NK-92 (cell line): ENCODE measurements around the gene SLC18A3.

Experiments used
- DNase-seq: peaks from one replicate; lab custom pipeline; 2025; ENCODE audit not compliant: unreplicated experiment; lab: John Stamatoyannopoulos, UW

Gene SLC18A3

DNA sequence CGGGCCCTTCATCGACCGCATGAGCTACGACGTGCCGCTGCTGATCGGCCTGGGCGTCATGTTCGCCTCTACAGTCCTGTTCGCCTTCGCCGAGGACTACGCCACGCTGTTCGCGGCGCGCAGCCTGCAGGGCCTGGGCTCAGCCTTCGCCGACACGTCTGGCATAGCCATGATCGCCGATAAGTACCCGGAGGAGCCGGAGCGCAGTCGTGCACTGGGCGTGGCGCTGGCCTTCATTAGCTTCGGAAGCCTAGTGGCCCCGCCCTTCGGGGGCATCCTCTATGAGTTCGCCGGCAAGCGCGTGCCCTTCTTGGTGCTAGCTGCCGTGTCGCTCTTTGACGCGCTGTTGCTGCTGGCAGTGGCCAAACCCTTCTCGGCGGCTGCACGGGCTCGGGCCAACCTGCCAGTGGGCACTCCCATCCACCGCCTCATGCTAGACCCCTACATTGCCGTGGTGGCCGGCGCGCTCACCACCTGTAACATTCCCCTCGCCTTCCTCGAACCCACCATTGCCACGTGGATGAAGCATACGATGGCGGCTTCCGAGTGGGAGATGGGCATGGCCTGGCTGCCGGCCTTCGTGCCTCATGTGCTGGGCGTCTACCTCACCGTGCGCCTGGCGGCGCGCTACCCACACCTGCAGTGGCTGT, 1.2 kb downstream of the SLC18A3 start:
- DNase-seq, result no peak

DNA sequence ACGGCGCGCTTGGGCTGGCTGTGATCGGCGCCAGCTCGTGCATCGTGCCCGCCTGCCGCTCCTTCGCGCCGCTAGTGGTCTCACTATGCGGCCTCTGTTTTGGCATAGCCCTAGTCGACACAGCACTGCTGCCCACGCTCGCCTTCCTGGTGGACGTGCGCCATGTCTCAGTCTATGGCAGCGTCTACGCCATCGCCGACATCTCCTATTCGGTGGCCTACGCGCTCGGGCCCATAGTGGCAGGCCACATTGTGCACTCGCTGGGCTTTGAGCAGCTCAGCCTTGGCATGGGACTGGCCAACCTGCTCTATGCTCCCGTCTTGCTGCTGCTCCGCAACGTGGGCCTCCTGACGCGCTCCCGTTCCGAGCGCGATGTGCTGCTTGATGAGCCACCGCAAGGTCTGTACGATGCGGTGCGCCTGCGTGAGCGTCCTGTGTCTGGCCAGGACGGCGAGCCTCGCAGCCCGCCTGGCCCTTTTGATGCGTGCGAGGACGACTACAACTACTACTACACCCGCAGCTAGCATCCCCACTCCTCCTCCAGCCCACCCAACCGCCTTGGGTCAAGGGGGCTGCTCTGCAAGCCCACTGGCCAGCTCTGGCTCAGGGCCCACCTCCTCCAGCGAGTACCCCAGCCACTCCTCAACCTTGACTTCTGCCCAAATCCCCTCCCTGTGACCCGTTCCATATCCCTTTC, 1.9 kb downstream of the SLC18A3 start:
- no peak for DNase-seq

DNA sequence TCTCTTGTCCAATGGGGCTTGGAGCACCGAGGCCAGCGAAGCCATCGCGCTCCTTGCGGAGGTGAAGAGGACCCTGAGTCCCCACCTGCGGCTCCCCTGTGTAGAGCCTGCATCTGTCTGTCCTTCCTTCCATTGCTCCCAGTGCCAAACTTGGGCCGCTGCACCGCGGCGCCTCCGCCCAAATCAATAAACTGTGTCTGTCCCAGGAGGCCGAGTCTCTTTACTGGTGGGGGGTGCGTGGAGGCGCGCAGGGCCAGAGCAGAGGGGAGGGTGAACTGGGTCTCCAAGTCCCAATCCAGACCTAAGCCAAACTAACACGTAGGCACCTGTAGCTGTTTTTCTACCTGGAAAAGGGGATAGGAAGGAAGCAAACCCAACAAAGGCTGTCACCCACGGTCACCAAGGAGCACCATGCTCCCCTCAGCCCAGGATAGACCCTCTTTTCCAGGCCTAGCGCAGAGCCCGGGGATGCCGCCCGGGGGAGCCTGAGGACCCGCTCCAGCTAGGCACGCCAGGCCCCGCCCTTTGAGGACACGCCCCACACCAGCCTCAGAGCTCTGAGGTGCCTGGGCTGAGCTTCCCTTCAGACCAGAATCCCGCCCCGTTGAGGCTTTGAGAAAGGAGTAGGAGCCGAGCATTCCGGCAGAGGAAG, 2.5 kb downstream of the SLC18A3 start:
- no peak for DNase-seq

DNA sequence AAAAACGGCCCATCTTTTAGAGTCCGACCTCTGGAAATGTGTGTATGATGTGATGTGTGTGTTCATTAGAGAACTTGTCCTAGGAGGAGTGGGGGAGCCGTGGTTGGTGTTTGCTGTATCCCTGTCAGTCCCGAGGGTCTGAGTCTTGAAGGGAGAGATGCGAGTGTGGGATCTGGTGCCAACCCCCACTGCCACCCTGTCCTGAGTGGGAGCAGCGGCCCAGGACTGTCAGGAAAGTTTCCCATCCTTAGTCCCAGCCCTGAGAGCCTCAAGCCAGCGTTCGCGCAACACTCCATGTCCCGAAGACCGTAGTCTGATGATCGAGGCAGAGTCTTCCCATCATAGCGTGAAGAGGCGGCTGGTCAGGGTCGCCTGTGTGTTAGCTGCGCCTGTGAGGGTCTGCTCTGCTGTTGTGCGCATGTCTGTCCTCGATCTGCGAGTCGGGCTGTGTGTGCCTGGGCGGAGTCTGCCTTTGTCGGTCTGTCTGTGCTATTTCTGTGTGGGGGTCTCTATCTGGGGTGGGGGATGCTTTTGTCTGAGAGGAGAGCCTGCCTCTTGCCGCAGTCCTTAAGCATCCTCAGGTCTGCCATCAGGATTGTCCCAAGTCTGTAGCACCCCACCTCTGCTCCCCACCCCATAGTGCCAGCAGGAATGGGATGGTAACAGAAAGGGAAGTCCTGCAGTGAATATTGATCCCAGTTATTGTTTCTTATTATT, 3.2 kb downstream of the SLC18A3 start:
- no peak for DNase-seq

DNA sequence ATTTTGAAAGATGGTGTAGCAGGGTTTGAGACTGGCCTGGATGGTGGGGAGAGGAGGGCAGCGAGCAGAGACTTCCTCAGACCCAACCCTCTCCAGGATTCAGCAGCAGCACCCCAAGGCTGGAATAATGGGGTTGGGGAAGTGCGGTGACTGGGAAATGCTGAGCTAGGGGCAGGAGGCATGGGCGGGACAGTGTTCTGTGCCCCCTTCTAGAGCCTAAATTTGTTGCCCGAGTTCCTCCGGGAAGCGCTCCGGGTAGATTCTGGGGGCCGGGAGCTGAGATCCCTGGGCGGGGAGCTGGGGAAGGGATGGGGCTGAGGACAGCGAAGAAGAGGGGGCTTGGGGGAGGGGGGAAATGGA, 3.8 kb downstream of the SLC18A3 start, which contains the start of gene CHAT:
Gene CHAT (plus strand): TSS at position 156 of the 360 bp plus-strand sequence. CDS start 153 bp downstream, at position 309.
- DNase-seq, result no peak

DNA sequence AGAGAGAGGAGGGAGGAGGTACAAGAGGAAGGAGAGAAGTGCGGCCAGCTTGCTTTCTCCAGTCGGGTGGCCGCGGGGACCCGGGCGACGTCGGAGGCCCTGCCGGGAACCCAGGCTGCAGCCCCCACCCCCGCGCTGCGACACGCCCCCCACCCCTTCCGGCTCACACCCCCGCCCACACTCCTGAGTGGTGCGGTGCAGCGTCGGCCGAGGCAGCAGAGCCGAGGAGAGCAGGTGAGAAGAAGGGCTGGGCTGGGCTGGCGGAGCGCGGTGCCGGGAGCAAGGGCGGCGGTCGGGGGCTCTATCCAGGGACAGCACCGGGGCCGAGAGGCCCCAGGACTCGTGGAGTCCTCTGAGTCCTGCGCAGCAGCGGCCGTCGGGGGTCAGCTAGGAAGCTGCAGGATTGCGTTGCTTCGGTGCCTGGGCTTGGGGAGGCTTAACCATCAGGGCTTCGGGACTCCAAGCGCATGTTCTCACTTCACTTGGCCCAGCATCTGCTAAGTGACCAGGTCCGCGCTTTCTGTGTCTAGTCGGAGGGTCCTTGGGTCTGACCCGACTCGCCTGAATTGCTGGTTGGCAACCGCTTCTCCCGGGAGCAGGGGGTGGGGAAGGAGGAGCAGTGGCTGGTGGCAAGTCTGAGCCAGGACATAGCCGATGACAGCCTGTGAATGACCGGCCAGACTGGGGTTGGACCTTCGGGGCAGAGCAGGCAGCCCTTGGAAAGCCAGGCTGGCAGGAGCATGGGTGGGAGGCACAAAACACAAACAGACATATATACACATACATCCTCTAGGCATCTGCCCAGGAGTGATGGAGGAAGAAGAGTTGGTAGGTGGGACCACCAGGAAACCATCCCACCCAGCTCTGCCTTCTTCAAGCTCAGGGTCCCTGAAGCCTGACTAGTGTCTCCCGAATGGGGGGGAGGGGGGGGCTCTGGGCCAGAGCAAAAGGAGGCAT, 4.4 kb downstream of the SLC18A3 start:
- no peak for DNase-seq

DNA sequence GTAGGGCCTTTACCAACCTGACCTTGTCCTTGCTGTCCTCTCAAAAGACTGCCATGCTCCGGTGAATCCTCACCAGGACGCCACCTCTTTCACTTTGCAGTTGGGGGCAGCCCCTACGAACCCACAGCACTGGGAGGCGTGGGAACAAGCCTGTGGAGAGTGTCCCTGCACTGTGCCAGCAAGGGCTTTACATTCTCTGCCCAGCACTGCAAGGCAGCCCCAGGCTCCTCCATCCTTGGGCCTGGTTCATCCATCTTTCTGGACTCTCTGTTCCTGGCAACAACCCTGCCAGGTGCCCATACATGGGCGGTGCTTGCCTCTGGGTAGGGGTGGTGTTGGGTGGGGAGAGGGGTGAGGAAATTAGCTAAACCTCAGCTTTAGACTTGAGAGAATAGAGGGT, 5.1 kb downstream of the SLC18A3 start:
- no peak for DNase-seq

DNA sequence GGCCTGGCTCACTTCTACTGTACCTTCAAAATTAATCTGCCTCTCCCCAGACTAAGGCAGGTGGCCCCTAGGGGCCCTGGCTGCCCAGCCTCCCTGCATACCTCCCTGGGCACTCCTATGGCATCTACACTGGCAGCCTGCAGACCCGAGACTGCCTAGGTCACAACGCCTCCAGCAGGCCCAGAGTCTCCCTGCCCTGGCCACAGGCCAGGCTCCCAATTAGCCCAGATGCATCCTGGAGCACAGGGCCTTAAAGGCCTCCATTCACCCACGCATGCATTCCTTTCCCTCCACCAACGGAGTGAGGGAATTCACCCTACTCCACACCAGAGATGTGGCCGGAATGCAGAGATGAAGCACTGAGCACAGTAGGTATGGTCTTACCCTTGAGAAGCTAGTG, 5.6 kb downstream of the SLC18A3 start:
- no peak for DNase-seq

DNA sequence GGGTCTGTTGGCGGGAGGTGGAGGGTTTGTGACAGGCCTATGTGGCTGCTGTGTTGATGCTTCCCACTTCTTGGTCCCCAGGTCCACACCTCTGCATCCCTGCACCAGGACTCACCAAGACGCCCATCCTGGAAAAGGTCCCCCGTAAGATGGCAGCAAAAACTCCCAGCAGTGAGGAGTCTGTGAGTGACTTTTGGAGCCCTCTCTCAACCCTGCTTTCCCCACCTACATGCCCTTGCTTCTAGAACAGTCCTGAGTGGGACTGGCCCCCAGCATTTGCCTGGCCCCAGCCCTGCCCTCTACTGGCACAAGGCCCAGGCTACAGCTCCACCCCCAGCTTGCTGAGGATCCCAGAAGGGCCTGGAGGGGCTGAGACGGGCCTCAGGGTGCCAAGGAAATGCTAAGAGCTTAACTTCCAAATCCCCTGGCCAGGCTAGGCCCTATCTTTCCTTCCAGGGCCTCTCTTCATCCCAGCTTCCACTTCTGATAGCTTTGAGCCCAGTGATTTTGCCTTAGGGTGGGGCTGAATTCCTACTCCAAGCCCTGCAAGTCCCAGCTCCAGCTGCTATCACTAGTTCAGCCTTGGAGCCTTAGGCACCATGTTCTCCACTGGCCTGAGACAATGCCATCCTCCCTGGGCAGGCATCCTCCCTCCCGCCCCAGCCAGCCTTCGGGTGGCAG, 6.5 kb downstream of the SLC18A3 start:
- no peak for DNase-seq

DNA sequence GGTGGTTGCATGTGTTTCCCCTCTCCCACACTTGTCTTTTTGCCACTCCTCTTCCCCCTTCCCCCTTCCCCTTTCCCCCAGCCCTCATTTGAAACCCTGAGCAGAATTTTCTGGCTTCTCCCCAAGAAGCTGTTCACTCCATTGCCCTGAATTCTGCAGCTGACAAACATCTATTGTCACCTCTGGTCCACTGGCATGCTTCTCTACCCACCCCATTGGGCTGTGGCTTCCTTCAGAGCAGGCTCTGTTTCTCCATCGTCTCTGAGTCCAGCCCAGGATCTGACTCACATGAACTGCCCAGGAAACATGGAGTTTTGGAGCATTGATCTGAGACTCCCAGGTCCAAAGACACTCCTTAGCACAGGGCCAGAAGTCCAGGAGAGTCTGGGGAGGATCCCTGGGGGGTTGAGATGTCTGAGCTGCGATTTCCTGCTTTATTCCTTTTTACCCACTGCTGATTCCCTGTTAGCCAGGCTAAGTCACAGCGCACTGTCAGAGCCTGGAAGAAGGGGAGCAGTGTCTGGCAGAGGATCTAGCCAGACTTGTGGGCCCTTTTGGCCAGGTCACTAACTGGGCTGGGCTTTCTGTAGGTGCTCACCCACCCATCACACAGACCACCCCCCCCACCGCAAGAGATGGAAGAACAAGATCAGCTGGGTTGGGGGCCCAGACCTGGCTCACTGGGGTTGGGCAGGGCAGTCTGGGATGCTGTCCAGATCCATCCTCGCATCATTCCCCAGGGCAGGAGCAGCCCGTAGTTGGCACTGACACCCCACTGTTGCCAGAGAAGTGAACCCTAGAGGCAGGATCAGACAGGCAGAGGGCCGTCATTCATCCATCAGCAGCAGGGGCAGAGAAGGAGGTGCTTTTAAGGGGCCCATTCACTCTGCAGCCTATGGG, 7.3 kb downstream of the SLC18A3 start:
- DNase-seq, result no peak

DNA sequence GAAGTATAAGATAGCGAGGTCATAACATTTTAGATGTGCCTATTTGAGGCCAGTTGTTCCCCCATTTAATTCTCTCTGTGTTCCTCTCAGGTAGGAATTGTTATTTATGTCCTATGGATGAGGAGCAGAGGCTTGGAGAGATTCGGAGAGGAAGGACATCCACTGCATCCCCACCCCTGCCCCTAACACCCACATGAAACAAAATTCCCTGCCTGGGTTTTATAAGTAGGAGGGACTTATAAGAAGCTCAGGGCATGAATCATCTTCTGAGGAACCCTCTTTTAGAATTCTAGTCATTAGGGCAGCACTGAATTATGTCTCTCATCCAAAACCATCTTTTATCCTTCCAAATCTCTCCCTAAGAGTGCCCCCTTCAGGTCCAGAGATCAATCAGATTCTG, 8.7 kb downstream of the SLC18A3 start:
- no peak for DNase-seq

DNA sequence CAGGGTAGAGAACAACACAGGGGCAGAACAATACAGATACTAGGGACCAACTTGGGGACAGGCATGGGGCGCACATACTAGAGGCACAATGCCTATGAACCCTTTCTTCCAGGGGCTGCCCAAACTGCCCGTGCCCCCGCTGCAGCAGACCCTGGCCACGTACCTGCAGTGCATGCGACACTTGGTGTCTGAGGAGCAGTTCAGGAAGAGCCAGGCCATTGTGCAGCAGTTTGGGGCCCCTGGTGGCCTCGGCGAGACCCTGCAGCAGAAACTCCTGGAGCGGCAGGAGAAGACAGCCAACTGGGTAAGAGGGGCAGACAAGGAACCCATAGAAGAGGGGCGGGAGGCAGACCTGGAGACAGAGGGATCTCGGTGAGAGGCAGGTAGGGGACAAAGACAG, 9.5 kb downstream of the SLC18A3 start:
- DNase-seq, result no peak

DNA sequence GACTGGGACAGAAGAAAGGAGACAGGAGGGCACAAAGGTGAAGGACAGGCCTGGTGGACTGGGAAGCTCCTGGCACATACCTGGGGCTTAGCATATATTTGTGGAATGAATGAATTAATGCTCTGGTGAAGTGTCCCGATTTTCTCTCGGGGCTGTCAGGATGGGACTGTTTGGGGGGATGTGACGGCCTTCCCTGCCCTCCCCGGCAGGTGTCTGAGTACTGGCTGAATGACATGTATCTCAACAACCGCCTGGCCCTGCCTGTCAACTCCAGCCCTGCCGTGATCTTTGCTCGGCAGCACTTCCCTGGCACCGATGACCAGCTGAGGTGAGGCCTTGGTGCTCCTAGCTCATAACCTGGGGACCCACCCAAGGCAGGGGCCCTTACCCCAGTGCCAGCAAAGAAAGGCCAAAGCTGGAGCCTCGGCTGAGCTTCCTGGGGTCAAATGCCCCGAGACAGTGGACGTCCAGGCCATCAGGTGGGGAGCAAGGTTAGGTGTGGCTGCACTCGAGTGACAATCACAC, 10.2 kb downstream of the SLC18A3 start:
- DNase-seq, result no peak

DNA sequence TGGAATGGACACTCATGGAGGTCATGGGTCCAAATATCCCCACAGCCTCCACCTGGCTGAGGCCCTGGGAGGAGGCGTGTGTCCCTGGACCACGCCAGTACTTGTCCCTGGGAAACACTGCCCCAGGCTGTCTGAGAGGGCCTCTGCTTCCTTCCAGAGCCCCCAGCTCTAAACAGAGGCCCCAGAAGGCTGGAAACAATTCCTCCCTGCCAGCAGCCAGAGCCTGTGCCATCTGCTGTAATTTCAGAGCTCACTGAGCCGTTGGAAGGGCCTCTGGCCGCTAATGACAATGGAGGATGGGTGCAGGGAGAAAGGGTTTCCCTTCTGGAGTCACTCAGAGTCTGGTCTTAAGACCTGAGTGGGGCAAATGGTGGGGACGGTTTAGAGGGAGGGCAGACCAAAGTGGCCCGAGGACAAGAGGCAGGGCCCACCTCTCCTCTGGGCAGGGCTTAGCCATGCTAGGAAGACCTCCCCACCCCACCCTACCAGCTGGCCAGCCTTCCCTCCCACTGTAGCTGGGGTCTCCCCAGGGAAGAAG, 10.8 kb downstream of the SLC18A3 start:
- no peak for DNase-seq

DNA sequence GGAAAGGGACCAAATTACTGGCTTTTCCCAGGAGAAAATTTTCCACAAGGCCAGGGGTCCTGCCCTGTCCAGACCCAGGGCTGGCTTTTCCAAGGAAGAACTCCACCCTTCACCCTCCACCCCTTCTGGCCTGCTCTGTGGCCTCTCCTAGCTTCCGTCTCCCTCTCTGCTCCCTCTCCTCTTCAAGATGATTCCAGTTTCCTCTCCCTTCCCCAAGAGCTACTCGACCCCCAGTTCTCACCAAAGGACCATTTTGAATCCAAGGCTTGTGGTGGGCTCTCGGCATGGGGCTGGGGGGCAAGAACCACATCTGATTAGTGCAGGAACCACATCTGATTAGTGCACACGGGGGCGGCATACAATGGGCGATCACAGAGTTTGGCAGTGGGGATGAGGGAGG, 11.5 kb downstream of the SLC18A3 start:
- DNase-seq, result no peak

DNA sequence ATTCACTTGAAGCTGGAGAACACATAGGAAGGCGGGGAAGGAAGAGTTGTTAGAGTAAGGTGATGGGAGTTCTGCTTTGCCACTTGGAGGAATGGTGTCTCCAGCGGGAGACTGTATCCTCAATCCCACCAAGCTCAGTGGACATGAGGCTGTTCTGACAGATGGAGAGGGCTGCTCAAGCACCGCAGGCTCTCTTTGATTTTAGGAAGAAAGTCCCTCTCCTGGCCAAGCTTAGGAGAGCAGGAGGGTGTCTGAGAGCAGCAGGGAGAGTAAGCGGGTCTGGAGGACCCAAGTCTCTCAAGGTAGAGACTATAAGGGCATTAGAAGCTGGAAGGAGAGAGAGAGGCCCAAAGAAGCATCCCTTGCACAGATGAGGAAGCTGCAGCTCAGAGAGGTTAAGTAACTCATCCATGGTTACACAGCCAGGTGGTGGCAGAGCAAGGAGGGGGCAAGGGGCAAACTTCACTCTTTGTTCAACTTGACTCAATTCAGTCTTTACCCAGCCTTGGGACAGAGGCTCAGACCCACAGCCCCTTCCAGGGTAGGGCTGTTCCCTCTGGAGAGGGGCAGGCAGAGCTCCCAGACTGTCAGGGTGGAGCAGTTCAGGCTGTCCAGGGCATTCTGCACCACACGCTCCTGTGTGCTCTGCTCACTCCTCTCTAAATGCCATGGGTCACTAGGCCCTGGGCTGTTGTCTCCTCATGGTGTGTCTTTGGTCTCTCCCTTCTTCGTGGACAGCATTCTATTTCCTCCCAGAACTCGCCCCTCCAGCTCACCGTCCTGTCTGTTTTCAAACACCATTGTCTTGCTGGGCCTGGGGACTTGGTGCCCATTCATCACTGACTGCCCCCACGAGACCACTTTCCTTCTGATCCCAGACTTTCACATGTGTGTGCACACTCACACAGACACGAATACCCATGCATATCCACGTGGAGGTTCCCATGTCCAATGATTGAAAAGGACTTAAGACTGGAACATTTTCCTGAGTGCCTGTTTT, 12.6 kb downstream of the SLC18A3 start:
- DNase-seq, result no peak

DNA sequence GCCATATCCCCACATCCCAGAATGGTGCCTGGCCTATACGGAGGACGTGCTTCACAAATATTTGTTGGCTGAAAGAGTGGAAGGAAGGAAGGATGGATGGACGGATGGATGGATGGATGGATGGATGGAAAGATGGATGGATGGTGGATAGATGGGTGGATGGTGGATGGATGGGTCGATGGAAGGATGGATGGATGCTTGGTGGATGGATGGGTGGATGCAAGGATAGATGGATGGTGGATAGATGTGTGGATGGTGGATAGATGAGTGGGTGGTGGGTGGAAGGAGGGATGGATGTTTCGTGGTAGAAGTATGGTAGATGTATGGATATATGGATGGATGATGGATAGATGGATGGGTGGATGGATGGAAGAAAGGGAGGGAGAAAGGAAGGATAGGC, 14.5 kb downstream of the SLC18A3 start:
- DNase-seq, result no peak
